T47D (cell line): ENCODE data around the gene ITGA5.

Experiments
- DNase-seq, 2 experiments: peaks; one replicate each; pipeline versions ENCODE4 v3.0.0 to v3.0.0-alpha.2; 2011 to 2012; ENCODE audit warnings: low read depth in 1 of 2, low spot score in 1 of 2
- JUND ChIP-seq: IDR thresholded peaks from 2 replicates; pipeline ENCODE4 v1.6.1; 2012; ENCODE audit warnings: low read depth
- in situ Hi-C: cut with HindIII; loops from 2 replicates; pipeline ENCODE4 v1.10.0; 2016; ENCODE audit warnings: low sequenced_read_pairs, low pct_unique_long_range_greater_than_20kb

The ITGA5 gene

GRCh38 chr12:54376596-54376995 lies 42.5 kb downstream of the ITGA5 start:
- DNase-seq, result no peak
- in situ Hi-C loops, result no loop called here
- TF ChIP-seq JUND, result no peak

GRCh38 chr12:54375259-54375579 lies 43.8 kb downstream of the ITGA5 start:
- in situ Hi-C loops, result no loop called here
- DNase-seq, result no peak
- TF ChIP-seq JUND, result no peak

GRCh38 chr12:54374562-54375258 lies 44.4 kb downstream of the ITGA5 start:
- in situ Hi-C loops, result no loop called here
- no peak for TF ChIP-seq JUND
- no peak for DNase-seq

- DNase-seq, result no peak
- in situ Hi-C loops, result no loop called here
- TF ChIP-seq JUND, result no peak
These were observed 45.2 kb downstream of the ITGA5 start for GRCh38 chr12:54373649-54374561.

GRCh38 chr12:54372113-54372806 lies 46.8 kb downstream of the ITGA5 start:
- TF ChIP-seq JUND, result no peak
- DNase-seq, result no peak
- in situ Hi-C loops, result no loop called here

- in situ Hi-C loops, result no loop called here
- TF ChIP-seq JUND, result no peak
- DNase-seq, result no peak
These were observed 47.5 kb downstream of the ITGA5 start for GRCh38 chr12:54371328-54372112.

- no peak for TF ChIP-seq JUND
- in situ Hi-C loops, result no loop called here
- DNase-seq, result peak; percentile 78
These were observed 48.8 kb downstream of the ITGA5 start for GRCh38 chr12:54370171-54370730.

GRCh38 chr12:54369597-54370131 lies 49.4 kb downstream of the ITGA5 start:
- in situ Hi-C loops, result no loop called here
- no peak for DNase-seq
- TF ChIP-seq JUND, result no peak

- in situ Hi-C loops, result no loop called here
- TF ChIP-seq JUND, result no peak
- DNase-seq, result peak; percentile 89 to 92
These were observed 50.1 kb downstream of the ITGA5 start for GRCh38 chr12:54368709-54369596.

GRCh38 chr12:54368025-54368708 lies 50.9 kb downstream of the ITGA5 start:
- DNase-seq, result no peak
- no peak for TF ChIP-seq JUND
- in situ Hi-C loops, result no loop called here
